ENCODE measurements around the gene PDSS2.
"Not testable (repeated sequence)": the region's sequence is repeated elsewhere in the genome, so short reads cannot be mapped to it uniquely, and the experiment has no call there.

PDSS2 gene

DNA sequence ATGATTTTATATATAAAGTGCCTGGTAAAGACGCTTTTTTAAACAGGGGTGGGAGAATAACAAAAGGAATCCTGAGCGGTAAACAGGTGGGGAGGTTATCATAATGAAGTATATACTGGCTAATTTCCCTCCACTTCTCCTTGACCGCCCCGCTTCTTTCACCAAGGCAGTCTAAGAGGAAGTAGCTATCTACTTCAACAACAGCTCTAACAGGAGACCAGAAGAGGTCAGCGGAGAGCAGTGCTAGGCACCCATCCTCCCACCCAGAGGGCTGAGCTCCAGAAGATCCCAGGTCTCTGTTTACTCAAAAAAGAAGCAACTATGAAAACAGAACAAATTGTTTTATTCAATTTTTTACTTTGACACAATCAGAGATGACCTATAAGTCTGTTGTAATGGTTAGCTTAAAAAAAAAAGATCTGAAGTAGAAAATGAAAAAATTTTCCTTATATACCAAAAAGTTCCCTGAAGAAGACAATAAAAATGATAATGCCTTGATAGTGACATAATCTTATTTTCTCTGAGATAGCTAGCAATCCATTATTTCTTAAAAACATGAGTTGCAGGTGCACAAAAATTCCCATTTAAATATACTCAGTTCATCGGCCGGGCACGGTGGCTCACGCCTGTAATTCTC is 141.1 kb downstream of the PDSS2 start:
- DNase-seq (ENCODE audit: low spot score), result peak; percentile 69

DNA sequence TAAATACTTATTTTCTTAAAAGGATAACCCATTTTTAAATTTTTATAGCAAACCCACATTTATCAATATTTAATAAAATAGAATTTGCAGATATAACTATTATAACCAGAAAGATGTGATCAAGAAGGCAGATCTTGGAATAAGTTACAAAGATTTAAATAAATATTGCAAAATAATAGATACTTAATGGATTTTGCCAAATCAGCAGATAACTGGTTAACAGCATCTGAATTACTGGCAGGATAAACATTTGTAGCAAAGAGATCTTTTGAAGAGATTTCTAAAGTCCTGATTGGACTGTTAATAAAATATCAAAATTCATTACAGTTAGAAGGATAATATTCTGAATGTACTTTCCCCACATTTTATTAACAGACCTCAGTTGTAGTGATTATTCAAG is 144.2 kb downstream of the PDSS2 start:
- DNase-seq (ENCODE audit: low spot score), result no peak

DNA sequence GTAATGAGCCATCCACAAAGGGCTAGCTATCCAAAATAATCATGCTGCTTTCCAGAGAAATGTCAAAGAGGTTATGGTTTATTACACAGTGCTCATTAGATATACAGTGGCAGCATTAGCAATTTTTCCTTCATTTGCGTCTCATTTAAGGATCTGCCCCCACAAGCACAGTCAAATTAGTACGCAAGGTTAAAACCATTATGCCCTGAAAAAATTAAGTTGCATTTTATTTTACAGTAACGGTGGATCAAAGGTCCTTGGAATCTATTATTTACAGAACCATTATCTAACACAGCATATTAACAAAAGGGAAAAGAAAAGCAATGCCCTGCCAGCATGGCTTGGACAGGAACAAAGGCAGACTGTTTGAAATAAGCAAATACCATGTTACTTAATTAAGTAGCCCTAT is 144.8 kb downstream of the PDSS2 start:
- DNase-seq (ENCODE audit: low spot score), result no peak

DNA sequence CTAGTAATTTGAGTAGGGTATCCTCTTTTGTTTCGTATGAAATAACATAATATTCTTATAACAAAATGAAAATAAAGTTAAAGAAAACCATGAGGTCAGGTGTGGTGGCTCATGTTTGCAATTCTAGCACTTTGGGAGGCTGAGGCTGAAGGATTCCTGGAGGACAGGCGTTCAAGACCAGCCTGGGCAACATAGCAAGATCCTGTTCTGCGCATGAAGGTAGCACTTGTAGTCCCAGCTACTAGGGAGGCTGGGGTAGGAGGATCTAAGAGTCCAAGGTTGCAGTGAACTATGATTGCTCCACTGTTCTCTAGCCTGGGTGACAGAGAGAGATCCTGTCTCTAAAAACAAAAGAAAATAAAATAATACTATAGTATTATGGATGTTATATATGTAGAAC is 145.6 kb downstream of the PDSS2 start:
- no peak for DNase-seq (ENCODE audit: low spot score)

DNA sequence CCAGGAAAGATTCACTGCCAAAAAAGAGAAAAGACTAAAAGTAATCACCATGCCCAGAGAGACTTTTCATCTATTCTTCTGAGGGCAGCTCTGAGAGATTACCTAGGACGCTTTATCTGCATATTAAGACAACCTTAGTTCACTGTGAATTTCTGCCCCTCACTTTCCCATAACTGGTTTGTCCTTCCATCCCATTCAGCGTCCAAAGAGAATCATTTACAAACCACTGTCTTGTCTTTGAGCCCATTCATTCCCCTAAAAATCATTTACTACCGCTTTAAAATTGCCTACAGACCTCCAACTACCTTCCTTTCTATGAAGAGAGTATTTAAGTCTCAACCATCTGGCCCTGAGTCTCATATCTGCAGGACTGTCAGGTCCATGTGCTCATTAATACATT is 149.0 kb downstream of the PDSS2 start:
- no peak for DNase-seq (ENCODE audit: low spot score)

DNA sequence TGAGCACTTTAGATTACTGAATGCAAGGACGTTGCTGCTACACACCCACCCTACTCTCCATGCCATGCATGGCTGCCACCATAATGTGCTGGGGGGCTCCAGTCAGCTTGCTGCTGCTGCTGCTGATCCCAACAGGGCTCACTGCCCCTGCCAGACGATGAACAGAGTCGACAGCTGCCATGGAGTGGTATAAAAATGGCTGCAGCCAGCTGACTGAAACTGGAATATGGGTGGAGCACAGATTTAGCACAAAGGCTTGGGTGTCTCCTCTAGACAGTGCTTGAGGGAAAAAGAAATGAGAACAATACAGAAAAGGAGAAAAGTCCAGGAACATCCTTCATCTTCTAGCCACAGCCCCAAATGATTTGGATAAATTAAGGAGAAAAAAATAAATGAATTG is 150.7 kb downstream of the PDSS2 start:
- no peak for DNase-seq (ENCODE audit: low spot score)

DNA sequence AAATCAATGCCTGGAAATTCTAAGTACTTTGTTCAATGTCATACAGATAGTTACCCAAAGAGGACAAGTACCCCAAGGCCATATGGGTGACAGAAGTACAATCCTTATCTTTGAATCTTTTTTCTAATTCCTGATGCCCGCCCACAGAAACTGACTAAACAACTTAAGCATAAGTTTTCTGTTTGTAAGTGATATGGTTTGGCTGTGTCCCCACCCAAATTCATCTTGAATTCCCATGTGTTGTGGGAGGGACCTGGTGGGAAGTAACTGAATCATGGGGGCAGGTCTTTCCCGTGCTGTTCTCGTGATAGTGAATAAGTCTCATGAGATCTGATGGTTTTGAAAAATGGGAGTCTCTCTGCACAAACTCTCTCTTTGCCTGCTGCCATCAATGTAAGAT is 153.4 kb downstream of the PDSS2 start:
- DNase-seq (ENCODE audit: low spot score), result not testable (repeated sequence)

DNA sequence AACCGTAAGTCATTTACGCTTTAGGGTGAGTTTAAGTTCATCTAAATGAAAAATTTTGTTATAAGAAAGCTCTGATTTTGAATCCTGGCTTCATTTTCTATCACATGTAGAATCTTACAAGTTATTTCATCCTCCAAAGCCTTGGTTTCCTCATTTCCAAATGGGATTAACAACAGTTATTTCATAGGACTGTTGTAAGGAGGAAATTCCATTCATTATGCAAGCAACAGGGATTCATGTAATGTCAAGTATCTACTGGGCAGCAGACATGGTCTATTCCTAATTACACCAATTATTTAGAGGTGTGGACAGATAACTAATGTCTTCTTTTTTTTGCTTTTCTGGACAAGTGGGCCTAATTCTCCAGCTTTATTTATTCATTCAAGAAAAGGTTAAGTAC is 154.0 kb downstream of the PDSS2 start:
- DNase-seq (ENCODE audit: low spot score), result no peak

DNA sequence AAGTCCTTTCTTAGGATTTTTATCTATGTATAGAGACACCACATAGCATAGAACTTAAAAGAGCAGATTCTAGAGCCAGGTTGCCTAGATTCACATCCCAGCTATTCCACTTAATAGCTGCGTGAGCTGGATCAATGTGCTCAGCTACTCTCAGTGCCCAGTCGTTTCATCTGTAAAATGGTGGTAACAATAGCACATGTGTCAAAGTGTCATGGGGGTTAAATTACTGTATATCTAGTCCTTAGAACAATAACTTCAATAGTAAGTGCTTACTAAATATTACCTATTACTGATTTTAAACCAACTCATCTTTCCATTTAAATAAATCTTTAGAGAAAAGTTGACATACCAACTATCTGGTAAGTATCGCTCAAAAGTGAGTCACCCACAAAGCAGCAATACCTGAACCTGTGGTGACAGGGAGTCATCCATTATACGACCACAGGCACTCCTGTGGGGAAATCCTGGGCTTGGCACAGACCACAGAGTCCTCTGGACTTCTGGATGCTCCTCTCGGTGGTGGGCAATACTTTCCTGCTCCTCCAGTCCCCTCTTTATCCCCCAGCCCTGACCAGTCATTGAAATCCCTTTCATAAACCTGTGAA is 154.8 kb downstream of the PDSS2 start:
- no peak for DNase-seq (ENCODE audit: low spot score)

DNA sequence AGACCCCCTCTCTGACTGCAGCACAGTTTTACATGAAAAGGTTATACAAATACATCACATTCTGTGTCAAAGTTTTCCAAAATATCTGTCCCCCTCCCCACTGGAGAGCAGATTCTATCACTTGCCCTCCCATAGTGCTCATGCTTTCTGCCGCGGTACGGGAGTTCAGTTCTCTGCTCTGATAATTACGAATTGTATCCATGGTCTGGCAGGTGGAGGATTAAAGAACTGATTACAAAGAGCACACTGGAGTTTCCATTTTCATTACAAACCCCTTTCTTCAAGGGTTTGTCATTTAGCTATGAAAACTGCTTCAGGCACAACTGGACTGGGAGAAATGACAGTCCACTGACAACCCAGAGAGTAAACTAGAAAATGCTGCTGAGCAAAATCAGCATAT is 166.0 kb downstream of the PDSS2 start:
- DNase-seq (ENCODE audit: low spot score), result no peak

DNA sequence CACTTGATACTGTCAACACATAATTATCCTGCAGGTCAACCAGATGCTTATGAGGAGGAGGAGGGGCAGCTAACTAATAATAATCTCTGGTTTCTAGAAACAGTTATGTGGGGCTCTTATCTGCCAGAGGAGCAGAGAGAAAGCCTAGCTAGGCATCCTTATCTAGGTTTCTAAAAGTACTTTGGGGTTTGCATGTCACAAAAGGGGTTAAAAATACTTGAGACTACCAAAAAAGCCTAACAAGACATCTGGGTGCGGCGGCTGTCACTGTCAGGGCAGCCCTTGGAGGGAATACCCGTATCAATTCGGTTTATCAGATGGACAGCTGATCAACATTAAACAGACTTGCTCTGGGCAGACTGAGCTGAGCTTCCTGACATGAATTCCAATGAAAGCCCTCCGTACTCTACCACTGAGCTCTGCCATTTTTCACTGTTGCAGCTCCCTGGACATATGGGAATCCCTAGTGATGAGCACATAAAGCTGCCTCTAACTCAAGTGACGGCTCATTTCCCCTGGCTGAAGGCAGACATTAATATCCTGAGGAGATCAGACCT is 166.6 kb downstream of the PDSS2 start:
- DNase-seq (ENCODE audit: low spot score), result no peak

DNA sequence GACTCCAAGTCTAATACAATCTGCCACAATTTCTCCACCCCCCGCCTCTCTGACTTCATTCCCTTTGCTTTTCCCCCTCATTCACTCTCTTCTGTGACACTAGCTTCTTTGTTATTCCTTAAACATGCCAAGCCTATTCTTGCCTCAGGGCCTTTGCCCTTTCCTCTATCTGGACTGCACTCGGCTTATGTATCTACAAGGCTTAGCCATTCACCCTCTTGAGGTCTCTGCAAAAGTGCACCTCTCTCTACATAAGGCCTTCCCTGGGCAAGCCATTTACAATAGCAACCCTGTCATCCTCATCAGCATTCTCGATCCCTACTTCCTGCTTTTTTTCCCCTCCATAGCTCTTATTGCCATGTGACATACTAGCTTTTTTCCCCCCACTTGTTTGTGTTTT is 168.9 kb downstream of the PDSS2 start:
- DNase-seq (ENCODE audit: low spot score), result no peak

DNA sequence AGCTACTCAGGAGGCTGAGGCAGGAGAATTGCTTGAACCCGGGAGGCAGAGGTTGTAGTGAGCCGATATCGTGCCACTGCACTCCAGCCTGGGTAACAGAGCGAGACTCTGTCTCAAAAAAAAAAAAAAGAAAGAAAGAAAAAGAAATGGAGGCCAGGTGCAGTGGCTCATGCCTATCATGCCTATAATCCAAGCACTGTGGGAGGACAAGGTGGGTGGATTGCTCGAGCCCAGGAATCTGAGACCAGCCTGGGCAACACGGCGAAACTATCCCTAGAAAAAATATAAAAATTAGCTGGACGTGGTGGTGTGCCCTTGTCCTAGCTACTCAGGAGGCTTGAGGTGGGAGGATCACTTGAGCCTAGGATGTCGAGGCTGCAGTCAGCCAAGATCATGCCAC is 170.1 kb downstream of the PDSS2 start:
- DNase-seq (ENCODE audit: low spot score), result not testable (repeated sequence)

DNA sequence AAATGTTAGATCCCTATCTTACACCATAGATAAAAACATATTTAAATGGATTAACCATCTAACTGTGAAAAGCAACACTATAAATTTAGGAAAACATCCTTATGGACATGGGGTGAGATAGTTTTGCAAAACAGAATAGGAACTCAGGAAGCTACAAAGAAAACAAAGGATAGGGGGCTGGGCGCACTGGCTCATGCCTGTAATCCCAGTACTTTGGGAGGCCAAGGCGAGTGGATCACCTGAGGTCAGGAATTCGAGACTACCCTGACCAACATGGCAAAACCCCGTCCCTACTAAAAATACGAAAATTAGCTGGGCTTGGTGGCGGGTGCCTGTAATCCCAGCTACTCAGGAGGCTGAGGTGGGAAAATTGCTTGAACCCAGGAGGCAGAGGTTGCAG is 173.7 kb downstream of the PDSS2 start:
- DNase-seq (ENCODE audit: low spot score), result not testable (repeated sequence)

DNA sequence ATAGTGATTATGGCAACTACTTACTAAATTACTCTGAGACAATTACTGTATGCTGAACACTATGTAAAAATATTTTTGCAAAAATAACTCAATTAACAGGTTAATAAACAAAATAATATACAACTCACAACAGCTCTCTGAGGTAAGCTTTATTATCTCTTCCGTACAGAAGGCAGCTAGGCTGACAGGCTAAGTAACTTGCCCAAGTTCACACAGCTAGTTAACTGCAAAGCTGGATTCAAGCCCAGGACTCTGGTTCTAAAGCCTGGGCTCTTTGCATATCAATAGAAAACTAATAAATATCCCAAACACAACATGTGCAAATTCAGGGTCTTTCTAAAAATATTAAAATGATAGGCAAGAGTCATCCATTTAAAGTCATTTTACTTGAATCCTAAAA is 174.6 kb downstream of the PDSS2 start:
- DNase-seq (ENCODE audit: low spot score), result no peak

DNA sequence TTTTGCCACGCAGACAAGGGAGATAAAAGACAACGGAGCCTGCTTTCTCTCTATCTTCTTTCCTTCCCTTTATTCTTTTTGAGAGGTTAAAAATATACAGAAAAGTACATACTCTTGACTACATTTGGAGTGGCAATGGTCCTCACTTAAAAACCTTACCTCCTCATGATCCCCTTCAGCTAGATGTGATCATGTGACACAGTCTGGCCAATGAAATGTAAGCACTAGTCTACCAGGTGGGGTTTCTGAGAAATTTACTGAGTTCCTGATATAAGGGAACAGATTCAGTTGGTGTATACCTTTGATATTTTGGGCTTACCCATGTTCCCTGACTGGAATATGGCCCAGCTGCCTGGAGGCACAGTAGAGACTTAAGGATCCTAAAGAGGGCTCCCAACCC is 178.6 kb downstream of the PDSS2 start:
- no peak for DNase-seq (ENCODE audit: low spot score)

DNA sequence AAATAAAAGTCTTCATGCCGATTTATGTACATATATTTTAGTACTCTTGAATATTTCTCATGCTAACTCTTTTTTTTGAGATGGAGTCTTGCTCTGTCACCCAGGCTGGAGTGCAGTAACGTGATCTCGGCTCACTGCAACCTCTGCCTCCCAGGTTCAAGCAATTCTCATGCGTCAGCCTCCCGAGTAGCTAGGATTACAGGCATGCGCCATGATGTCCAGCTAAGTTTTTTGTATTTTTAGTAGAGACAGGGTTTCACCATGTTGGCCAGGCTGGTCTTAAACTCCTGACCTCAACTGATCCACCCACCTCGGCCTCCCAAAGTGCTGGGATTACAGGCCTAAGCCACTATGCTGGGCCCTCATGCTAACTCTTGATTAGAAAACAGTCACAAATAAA is 179.4 kb downstream of the PDSS2 start:
- DNase-seq (ENCODE audit: low spot score), result not testable (repeated sequence)

DNA sequence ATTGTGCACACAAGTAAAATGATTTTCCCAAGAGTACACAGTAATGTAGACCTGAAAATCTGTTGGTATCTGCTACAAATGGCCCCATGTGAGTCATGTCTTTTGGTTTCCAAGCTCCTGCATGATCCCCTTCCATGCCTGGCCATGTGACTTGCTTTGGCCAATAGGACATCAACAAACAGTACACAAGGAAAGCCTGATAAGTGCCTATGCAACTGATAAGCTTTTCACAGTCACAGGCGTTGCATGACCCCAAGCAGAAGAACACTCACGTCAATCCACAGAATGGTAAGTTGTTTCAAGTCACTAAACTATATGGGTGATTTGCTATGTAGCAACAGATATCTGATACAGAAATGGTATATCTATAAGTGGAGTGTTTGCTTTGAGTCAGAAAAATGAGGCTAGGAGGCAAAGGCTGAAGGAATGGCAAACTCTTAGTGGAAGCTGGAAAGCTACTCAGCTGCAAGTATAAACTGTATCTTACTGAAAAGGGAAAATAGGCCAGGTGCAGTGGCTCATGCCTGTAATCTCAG is 184.0 kb downstream of the PDSS2 start:
- no peak for DNase-seq (ENCODE audit: low spot score)

DNA sequence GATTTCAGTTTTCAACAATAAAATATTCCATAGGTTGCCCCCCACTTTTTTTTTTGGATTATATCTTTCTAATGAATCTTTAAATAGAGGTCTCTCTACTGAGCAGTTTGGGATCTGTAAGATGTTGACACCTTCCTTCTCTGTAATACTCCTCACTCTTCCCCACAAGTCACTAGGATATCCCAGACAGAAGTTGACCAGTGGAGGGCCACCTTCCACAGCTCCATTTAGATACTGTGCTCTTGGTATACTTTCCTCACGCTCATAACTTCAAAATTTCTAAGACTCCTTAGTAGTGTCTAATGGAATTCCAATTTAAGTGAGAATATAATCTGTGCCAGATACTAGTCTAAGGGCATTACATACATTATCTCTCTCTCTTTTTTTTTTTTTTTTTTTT is 185.1 kb downstream of the PDSS2 start:
- no peak for DNase-seq (ENCODE audit: low spot score)

DNA sequence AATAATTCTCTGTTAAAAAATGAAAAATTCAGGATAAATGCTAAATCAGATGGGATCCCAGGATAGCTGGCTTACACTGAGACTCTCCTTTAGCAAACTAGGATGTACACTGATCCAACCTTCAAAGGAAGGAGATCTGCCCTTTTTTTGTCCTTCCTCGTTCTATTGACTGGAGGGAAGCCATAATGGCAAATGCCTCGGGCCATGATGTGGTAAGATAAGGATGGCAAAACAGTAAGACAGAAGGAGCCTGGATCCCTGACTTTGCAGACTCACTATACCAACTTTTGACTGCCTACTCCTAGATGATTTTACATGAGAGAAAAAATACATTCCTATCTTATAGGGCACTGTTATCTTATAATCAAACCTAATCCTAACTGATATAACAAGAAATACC is 187.1 kb downstream of the PDSS2 start:
- no peak for DNase-seq (ENCODE audit: low spot score)

DNA sequence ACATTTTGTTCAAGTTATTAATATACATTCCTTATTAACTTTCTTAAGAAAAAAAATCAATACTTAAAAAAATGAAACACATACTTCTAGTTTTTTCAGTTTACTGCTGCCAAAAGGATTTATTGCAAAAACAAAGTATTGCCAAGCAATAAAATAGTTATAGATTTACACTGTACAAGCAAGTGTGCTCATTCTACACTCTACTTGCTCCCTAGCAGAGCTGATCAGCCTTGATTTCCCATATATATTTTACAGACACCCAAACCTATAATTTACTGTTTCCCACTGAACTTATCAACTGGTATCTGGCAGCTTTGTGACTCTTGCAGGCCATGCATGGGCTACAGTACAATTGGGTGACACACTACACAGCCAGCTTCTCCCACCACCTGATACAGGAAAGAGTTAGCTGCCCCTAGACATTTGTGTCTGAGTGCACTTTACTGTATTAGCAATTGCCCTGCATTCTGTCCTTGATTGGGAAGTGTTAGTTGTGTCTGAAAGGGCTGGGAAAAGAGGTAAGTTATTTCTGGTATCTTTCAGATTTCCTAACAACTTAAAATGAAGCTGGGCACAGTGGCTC is 188.1 kb downstream of the PDSS2 start:
- DNase-seq (ENCODE audit: low spot score), result no peak

DNA sequence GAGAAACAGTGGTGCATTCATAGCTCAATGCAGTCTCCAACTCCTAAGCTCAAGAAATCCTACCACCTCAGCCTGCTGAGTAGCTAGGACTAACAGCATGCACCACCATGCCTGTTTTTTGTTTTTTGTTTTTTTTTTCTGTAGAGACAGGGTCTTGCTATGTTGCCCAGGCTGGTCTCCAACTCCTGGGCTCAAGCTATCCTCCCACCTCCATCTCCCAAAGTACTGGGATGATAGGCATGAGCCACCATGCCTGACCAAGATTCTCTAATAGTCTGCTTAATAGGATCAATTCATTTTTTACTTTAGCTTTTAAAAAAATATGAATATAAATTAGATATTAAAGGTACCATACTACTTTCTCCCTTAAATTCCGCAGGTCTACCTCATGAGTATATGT is 191.7 kb downstream of the PDSS2 start:
- no peak for DNase-seq (ENCODE audit: low spot score)

DNA sequence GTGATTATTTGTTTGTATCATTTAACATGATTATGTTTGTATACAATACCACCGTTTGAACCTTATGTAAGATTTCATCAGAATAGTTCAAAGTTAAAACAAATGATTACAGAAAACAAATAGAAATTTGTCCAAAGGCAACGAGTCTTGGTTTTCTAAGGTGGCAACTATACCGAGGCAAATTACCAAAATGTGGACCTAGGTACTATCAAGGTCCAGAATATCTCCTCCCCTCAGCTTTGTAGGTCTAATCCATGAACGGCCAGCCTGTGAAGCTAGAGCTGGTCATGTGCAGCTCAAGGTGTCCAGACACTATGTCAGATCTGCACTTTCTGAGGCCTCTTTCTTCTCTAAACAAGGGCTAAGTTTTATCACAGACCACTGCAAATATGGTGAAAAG is 192.4 kb downstream of the PDSS2 start:
- no peak for DNase-seq (ENCODE audit: low spot score)
